ENCODE measurements around the gene AMZ1.
"Not testable (repeated sequence)": the region's sequence is repeated elsewhere in the genome, so short reads cannot be mapped to it uniquely, and the experiment has no call there.

The AMZ1 gene

GRCh38 chr7:2692543-2692942, 4.5 kb downstream of the AMZ1 start:
- no peak for DNase-seq

GRCh38 chr7:2693420-2694121, 5.6 kb downstream of the AMZ1 start:
- DNase-seq, result not testable (repeated sequence)

- not testable (repeated sequence) for DNase-seq
These were observed 6.1 kb downstream of the AMZ1 start for GRCh38 chr7:2694122-2694436.

- DNase-seq, result peak; percentile 62
These were observed 10.7 kb downstream of the AMZ1 start for GRCh38 chr7:2698581-2699288.

GRCh38 chr7:2699289-2699620, 11.3 kb downstream of the AMZ1 start:
- no peak for DNase-seq

- DNase-seq, result no peak
These were observed 12.3 kb downstream of the AMZ1 start for GRCh38 chr7:2700141-2700850.

- no peak for DNase-seq
These were observed 13.4 kb downstream of the AMZ1 start for GRCh38 chr7:2701424-2701823.

GRCh38 chr7:2701832-2702593, 14.0 kb downstream of the AMZ1 start:
- DNase-seq, result no peak

- DNase-seq, result no peak
These were observed 14.6 kb downstream of the AMZ1 start for GRCh38 chr7:2702594-2702957.

GRCh38 chr7:2705371-2706096, 17.5 kb downstream of the AMZ1 start:
- DNase-seq, result no peak

- no peak for DNase-seq
These were observed 18.7 kb downstream of the AMZ1 start for GRCh38 chr7:2706685-2707126.

GRCh38 chr7:2707481-2707880, 19.5 kb downstream of the AMZ1 start:
- no peak for DNase-seq

GRCh38 chr7:2708041-2708440, 20.0 kb downstream of the AMZ1 start:
- DNase-seq, result no peak

GRCh38 chr7:2708547-2709310, 20.7 kb downstream of the AMZ1 start:
- DNase-seq, result no peak

- peak; percentile 65 for DNase-seq
These were observed 21.7 kb downstream of the AMZ1 start for GRCh38 chr7:2709553-2710285.

GRCh38 chr7:2710286-2710655, 22.3 kb downstream of the AMZ1 start:
- no peak for DNase-seq

GRCh38 chr7:2710901-2711551, 23.0 kb downstream of the AMZ1 start:
- DNase-seq, result no peak

- DNase-seq, result no peak
These were observed 24.1 kb downstream of the AMZ1 start for GRCh38 chr7:2711895-2712675.

- DNase-seq, result no peak
These were observed 25.4 kb downstream of the AMZ1 start for GRCh38 chr7:2713370-2713769.

GRCh38 chr7:2713978-2714377, 26.0 kb downstream of the AMZ1 start:
- DNase-seq, result no peak

Measured in hematopoietic multipotent progenitor cell treated with erythropoietin and hydrocortisone succinate and interleukin-3 and kit ligand, for 8 days (in vitro differentiated cells).